Hypothalamus (tissue), 51 donors: Measurements from ENCODE around the gene ZAR1.
"Not testable (repeated sequence)": the region's sequence is repeated elsewhere in the genome, so short reads cannot be mapped to it uniquely, and the experiment has no call there.

ENCODE experiments used
- DNase-seq, 51 donors: peaks; one replicate each; lab custom pipeline; 2025; lab: John Stamatoyannopoulos, UW

The ZAR1 gene, protein sequence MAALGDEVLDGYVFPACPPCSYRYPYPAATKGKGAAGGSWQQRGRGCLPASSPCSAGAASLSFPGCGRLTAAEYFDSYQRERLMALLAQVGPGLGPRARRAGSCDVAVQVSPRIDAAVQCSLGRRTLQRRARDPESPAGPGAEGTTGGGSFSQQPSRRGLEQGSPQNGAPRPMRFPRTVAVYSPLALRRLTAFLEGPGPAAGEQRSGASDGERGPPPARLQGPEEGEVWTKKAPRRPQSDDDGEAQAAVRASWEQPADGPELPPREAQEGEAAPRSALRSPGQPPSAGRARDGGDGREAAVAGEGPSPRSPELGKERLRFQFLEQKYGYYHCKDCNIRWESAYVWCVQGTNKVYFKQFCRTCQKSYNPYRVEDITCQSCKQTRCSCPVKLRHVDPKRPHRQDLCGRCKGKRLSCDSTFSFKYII

DNA sequence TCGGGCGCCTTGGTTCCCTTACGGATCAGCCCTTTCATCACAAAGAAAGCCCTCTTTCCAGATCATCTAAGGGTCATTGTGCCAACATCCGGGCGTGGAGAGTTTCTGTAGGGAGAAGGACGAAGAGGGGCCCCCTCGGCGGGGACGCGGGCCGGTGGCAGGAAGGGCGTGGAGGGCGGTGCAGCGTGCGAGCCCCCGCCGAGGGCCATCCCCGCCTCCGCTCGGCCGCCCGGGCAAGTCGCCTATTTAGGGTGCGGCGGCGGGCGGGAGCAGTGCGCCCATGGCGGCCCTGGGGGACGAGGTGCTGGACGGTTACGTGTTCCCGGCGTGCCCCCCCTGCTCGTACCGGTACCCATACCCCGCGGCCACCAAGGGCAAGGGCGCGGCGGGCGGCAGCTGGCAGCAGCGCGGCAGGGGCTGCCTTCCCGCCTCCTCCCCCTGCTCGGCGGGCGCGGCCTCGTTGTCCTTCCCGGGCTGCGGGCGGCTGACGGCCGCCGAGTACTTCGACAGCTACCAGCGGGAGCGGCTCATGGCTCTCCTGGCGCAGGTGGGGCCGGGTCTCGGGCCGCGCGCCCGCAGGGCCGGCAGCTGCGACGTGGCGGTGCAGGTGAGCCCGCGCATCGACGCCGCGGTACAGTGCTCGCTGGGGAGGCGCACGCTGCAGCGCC, at the start of gene ZAR1:
Gene ZAR1 (plus strand): TSS at position 241 of the 668 bp plus-strand sequence. CDS start 40 bp downstream, at position 281.
- no peak for DNase-seq

DNA sequence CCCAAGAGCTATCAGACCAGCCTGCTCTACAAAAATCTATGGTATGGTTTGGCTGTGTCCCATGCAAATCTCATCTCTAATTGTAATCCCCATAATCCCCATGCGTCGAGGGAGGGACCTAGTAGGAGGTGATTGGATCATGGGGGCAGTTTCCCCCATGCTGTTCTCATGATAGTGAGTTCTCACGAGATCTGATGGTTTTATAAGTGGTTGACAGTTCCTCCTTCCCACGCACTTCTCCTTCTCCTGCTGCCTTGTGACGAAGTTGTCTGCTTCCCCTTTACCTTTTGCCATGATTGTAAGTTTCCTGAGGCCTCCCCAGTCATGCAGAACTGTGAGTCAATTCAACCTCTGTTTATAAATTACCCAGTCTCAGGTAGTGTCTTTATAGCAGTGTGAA, 49.1 kb upstream of the ZAR1 start:
- not testable (repeated sequence) for DNase-seq

DNA sequence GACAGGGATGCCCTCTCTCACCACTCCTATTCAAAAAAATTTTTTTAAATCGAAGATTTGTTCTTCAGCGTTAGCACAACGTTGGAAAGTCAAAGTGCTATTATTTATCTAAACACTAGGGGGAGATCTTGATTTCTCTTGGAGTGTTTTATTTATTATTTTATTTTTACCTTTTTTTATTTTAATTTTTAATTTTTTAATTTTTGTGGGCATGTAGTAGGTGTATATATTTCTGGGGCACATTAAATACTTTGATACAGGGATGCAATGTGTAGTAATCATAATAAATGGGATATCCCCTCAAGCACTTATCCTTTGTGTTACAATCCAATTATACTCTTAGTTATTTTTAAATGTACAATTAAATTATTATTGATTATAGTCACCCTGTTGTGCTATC, 44.3 kb upstream of the ZAR1 start:
- DNase-seq, result no peak

- DNase-seq, result no peak
Observed at GRCh38 chr4:48446642-48447041, 43.4 kb upstream of the ZAR1 start.

GRCh38 chr4:48449151-48449550, 40.9 kb upstream of the ZAR1 start:
- DNase-seq, result no peak

GRCh38 chr4:48450740-48451139, 39.3 kb upstream of the ZAR1 start:
- no peak for DNase-seq

GRCh38 chr4:48451656-48452055, 38.4 kb upstream of the ZAR1 start:
- not testable (repeated sequence) for DNase-seq

DNA sequence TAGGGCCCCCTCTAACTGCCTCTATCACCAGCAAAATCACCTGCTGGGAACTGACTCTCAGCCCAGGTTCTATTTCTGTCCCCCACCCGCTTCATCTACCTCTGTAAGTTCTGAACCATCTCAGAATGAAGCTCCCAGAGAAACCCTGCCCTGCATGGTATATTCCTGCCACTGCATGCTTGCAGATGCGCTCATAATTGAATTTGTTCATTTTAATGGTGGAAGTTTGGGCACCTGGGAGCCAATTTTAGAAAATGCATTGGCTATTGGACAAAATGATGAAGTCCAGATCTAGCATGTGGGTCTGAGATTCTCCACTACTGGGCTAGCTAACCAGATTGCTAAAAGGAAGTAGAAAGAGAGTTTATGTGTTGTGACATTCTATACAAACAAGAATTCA, 35.5 kb upstream of the ZAR1 start:
- DNase-seq, result no peak

DNA sequence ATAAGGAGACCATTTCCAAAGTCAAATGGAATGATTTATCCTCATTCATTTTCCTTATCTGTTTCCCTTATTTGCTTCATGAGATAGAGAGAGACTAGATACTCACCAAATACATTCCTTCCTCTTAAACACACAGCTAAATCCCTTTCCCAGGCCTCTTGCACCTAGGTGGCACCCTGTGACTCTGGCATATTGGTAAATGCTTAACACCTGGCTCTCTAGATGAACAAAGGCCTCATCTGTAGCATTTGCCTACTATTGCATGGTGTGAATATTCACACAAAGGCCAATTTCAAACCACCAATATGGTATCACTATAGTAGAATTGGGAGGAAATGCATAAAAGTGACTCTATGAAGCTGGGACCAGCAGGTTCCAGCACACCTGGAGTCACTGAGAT, 29.1 kb upstream of the ZAR1 start:
- DNase-seq, result no peak

DNA sequence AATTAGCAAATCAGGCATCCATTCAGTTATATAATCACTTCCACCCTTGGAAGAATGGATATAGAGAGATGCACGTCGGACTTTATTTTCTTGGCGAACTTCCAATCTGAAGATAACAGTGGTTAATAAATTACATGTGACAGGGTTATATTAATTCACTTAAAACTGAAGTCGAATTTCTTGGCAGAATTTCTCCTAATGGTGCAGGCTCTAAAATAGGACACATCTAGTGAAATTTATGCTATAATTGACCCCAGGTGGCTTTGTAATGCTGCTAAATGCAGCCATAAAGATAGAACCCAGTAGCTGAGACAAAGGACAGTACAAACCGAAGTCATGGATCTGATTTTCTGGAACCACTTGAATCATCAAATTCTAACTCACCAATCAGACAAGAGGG, 27.7 kb upstream of the ZAR1 start:
- DNase-seq, result no peak

GRCh38 chr4:48467442-48467841, 22.6 kb upstream of the ZAR1 start:
- DNase-seq, result no peak

- DNase-seq, result no peak
Observed at GRCh38 chr4:48467891-48468290, 22.2 kb upstream of the ZAR1 start.

DNA sequence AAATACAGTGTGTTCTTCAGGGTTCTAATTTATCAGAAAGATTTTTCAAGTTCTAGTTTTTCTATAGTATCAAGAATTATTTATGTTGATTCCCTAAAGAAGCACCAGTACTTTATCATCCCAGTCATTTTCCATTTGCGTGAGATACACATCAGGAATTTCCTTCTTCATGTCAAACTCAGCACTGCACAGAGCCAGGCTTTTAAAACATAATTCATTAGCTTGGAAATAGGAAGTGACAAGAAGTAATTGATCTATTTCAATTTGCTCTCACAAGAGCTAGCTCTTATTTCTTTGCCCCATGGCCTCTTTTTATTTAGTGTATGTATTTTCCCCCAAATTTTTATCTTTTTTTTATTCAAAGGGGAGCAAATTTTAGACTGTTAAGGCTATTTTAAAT, 19.9 kb upstream of the ZAR1 start:
- no peak for DNase-seq

DNA sequence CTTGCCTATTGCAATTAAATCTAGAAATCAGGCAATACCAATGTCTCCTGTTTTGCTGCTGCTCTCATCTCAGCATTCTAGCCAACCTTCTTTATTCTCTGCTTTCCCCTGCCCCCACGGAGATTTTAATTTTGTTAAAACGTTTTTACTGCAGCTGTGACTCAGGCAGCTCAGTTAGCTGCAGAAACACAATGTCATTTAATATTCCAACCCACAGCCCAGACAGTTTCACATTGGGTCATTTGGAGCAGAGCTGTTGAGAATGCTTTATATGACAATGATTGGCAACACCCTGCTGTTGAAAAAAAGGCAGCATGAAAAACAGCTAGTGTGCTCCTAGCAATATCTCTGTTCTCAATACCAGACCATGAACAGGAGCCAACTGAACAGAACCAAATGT, 19.5 kb upstream of the ZAR1 start:
- DNase-seq, result peak in 5 of 51 donors; percentile 5 to 61 (median 11)

GRCh38 chr4:48472794-48473193, 17.3 kb upstream of the ZAR1 start:
- no peak for DNase-seq

DNA sequence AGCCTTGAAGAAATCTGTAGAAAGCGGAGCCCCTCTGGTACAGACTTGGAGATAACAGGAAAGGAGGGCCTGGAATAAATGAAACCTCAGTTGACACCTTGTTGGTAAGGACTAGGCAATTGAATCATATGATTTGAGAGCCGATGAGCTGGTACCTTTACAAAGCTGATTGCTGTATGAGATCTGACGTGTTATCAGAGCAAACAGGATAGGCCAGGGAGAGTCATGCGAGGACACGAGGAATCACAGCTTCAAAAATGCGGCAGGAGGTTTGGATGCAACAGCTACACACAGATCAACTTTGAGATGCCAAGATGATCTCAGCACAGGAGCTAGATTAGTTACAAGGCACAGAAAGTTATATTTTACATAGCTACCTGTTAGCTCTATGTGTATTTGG, 14.3 kb upstream of the ZAR1 start:
- no peak for DNase-seq

- no peak for DNase-seq
Observed at GRCh38 chr4:48478273-48478672, 11.8 kb upstream of the ZAR1 start.

- no peak for DNase-seq
Observed at GRCh38 chr4:48481581-48481980, 8.5 kb upstream of the ZAR1 start.

DNA sequence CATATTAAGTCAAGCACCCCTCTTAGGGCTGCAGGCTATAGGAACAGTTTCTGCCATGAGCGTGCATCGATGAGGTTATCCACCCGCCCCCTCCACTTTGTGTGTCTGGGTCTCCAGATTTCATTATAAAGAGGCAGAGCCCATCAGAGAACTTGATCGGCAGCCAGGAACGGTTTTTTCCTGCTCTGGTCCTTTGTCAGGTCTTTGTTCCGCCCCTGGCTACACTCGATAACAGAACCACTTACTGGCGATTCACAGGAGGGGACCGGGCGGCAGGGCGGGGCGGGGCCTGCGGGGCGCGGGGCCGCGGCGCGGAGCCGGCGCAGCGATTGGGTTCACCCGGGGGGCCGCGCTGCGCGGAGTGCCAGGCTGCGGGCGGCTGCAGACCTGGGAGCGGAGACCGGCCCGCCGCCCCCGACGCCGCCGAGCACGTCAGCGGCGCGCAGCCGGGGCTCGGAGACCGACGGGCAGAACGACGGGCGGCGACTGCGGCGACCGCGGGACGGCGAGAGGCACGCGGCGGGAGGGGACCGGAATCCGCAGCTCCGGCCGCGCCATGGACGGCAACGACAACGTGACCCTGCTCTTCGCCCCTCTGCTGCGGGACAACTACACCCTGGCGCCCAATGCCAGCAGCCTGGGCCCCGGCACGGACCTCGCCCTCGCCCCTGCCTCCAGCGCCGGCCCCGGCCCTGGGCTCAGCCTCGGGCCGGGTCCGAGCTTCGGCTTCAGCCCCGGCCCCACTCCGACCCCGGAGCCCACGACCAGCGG, 6.9 kb upstream of the ZAR1 start, which contains the start of gene SLC10A4:
Gene SLC10A4 (plus strand): TSS at position 338 of the 771 bp plus-strand sequence. CDS start 219 bp downstream, at position 557.
- peak in 2 of 51 donors; percentile 13 for DNase-seq

DNA sequence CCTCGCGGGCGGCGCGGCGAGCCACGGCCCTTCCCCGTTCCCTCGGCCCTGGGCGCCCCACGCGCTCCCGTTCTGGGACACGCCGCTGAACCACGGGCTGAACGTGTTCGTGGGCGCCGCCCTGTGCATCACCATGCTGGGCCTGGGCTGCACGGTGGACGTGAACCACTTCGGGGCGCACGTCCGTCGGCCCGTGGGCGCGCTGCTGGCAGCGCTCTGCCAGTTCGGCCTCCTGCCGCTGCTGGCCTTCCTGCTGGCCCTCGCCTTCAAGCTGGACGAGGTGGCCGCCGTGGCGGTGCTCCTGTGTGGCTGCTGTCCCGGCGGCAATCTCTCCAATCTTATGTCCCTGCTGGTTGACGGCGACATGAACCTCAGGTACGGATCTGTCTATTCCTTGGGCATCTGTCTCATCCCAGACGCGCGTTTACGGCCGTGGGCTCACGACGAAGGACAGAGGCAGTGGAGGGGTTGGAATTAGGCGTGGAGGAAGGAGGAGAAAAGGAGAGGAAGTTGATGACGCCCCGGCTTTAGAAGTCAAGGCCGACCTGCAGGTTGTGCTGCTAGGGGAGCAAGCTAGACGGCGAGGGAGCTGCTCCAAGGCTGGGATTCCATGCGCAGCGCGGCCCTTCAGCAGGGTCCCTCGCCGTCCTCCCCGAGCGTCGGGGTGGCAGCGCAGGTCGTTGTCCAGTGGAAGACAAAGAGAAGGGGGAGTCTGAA, 6.1 kb upstream of the ZAR1 start:
- no peak for DNase-seq
